Hepatocyte (in vitro differentiated cells): Measurements from ENCODE around the gene ZNF831. TPM values are rescaled to one million over a fixed set of nuclear protein-coding genes. Genes with fewer than 3 reads are reported as not detected.
A peak's percentile ranks its signal among the peaks of the same experiment; 100 is the strongest.

ENCODE experiments used
- DNase-seq: peaks from one replicate; pipeline ENCODE4 v3.0.0-alpha.2; 2016; ENCODE audit warnings: low spot score
- H2AFZ ChIP-seq: fragments of 200-600 bp; sonication (generic); 2 replicates; pipeline ENCODE4 v1.6.0; 2016; ENCODE audit warnings: antibody characterized with exemption, mild to moderate bottlenecking
- H3K27ac ChIP-seq: fragments of 200-600 bp; sonication (generic); 2 replicates; pipeline ENCODE4 v1.5.1; 2016; ENCODE audit warnings: mild to moderate bottlenecking
- H3K27me3 ChIP-seq: fragments of 200-600 bp; sonication (generic); 2 replicates; pipeline ENCODE4 v1.6.1; 2016
- H3K36me3 ChIP-seq: fragments of 200-600 bp; sonication (generic); replicated peaks from 2 replicates; pipeline ENCODE4 v1.5.1; 2016; ENCODE audit warnings: low read depth; ENCODE audit not compliant: insufficient read depth
- H3K4me1 ChIP-seq: fragments of 200-600 bp; sonication (generic); 2 replicates; pipeline ENCODE4 v1.5.1; 2016; ENCODE audit warnings: mild to moderate bottlenecking, moderate library complexity; ENCODE audit not compliant: insufficient read depth
- H3K4me2 ChIP-seq: fragments of 200-600 bp; sonication (generic); 2 replicates; pipeline ENCODE4 v1.6.0; 2016
- H3K4me3 ChIP-seq: fragments of 200-600 bp; sonication (generic); 2 replicates; pipeline ENCODE4 v1.5.1; 2016; ENCODE audit warnings: mild to moderate bottlenecking
- H3K79me2 ChIP-seq: fragments of 200-600 bp; sonication (generic); 2 replicates; pipeline ENCODE4 v1.6.0; 2017; ENCODE audit warnings: mild to moderate bottlenecking
- H3K9me2 ChIP-seq: fragments of 200-600 bp; sonication (generic); replicated peaks from 2 replicates; pipeline ENCODE4 v1.6.0; 2017; ENCODE audit warnings: mild to moderate bottlenecking; ENCODE audit not compliant: insufficient read depth
- H3K9me3 ChIP-seq: fragments of 200-600 bp; sonication (generic); 2 replicates; pipeline ENCODE4 v1.5.1; 2016; ENCODE audit warnings: low read depth, mild to moderate bottlenecking
- H4K20me1 ChIP-seq: fragments of 200-600 bp; sonication (generic); 2 replicates; pipeline ENCODE4 v1.6.0; 2016; ENCODE audit warnings: mild to moderate bottlenecking; ENCODE audit not compliant: insufficient read depth, poor library complexity, severe bottlenecking
- CTCF ChIP-seq: fragments of 200-600 bp; sonication (generic); IDR thresholded peaks from 2 replicates; pipeline ENCODE4 v1.5.1; 2016; ENCODE audit warnings: antibody characterized with exemption, mild to moderate bottlenecking; ENCODE audit not compliant: poor library complexity
- EZH2 ChIP-seq: fragments of 200-600 bp; sonication (generic); IDR thresholded peaks from 2 replicates; pipeline ENCODE4 v1.6.1; 2016; ENCODE audit warnings: antibody characterized with exemption, mild to moderate bottlenecking, borderline replicate concordance
- EZH2phosphoT487 ChIP-seq: fragments of 200-600 bp; sonication (generic); IDR thresholded peaks from one replicate; pipeline ENCODE4 v1.6.1; 2018; ENCODE audit warnings: antibody characterized with exemption, mild to moderate bottlenecking, low read depth, moderate library complexity; ENCODE audit not compliant: unreplicated experiment, severe bottlenecking
- WGBS: methylation state at CpG from one replicate; pipeline ENCODE4 v1.1.6; 2016; ENCODE audit warnings: low lambda C conversion rate; ENCODE audit errors: missing lambda C conversion rate; 5-methylcytosine and 5-hydroxymethylcytosine counted together
- polyA plus RNA-seq: library from polyadenylated mRNA; unstranded; fragments of >200 nt; fragmentation: Nextera tagmentation; extraction: Ambion mirVana; gene quantifications from 2 replicates; pipeline ENCODE4 v1.2.1, GENCODE V29; 2016
- total RNA-seq: library from RNA; depleted of rRNA; stranded (reverse); fragments of >200 nt; gene quantifications from 2 replicates; pipeline ENCODE4 v1.2.3, GENCODE V29; 2014

ZNF831 gene
- total and polyA plus RNA-seq, 2 experiments from 2014 or later = not detected

DNA sequence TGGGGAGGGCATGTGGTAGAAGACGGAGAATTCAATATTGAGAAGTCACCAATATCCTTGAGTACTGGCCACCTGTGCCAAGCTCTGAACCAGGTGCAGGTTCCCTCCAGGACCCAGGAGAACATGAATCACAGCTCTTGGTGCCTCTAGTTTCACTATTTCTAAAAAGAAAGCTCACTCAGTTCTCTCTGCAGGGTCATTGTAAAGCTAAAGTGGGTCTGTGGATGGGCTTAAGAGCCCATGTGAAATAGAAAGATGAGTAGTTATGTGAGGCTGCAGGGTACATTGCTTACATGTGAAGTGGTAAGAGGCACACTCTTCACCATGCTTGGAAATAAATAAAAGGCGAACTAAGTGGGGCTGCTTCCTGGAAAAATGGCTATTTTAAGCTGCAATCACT is 43.6 kb downstream of the ZNF831 start:
- Histone ChIP-seq H3K79me2 (no peaks in the 10 kb centered on the region), H3K9me3 (no peaks in the 10 kb centered on the region), H3K4me1 (no peaks in the 10 kb centered on the region), H3K36me3 (no peaks in the 10 kb centered on the region), H2AFZ (no peak overlapping the region), H3K27ac (no peak overlapping the region), H3K4me3 (no peak overlapping the region), H3K4me2 (no peak overlapping the region), H4K20me1 (no peaks in the 10 kb centered on the region), H3K9me2 (no peaks in the 10 kb centered on the region), H3K27me3 (no peaks in the 10 kb centered on the region)
- DNase-seq = no peak
- 91% methylated on average over 2 of the region's 2 CpGs for WGBS
- TF ChIP-seq CTCF (no peak), EZH2phosphoT487 (no peak), EZH2 (no peak)

- TF ChIP-seq EZH2 = no peak
- TF ChIP-seq CTCF = peak; percentile 39
- Histone ChIP-seq H3K79me2 (no peaks in the 10 kb centered on the region), H3K9me2 (no peaks in the 10 kb centered on the region), H3K36me3 (no peaks in the 10 kb centered on the region), H3K4me3 (no peak overlapping the region), H2AFZ (no peak overlapping the region), H3K27me3 (no peaks in the 10 kb centered on the region), H3K4me2 (no peak overlapping the region), H4K20me1 (no peaks in the 10 kb centered on the region), H3K4me1 (no peaks in the 10 kb centered on the region), H3K27ac (no peak overlapping the region), H3K9me3 (no peaks in the 10 kb centered on the region)
- WGBS = 91% methylated on average over 2 of the region's 2 CpGs
- peak; percentile 69 for DNase-seq
Observed at GRCh38 chr20:59207742-59208357, 44.2 kb downstream of the ZNF831 start.

DNA sequence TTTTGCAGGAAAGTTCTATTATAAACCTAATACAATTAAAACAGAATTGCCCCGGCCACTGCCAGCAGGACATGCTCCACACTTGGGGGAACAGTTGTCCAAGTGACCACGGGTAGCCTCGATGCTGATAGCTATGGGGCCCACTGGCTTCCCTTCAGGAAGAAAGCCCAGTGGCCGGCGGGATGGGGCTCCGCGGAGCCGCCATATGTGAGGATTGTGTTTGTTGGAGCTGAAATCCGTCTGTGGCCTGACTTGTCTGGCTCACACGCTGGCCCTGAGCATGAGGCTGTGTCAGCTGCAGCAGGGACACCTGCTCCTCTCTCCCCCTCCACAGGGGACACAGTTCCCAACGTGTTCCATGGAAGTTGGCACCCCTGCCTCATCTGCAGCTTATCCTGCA is 46.6 kb downstream of the ZNF831 start:
- no peak overlapping the region for H3K27ac ChIP-seq
- DNase-seq = no peak
- H4K20me1 ChIP-seq = no peaks in the 10 kb centered on the region
- no peaks in the 10 kb centered on the region for H3K4me1 ChIP-seq
- no peaks in the 10 kb centered on the region for H3K36me3 ChIP-seq
- no peaks in the 10 kb centered on the region for H3K9me2 ChIP-seq
- H3K4me3 ChIP-seq = no peak overlapping the region
- H3K4me2 ChIP-seq = no peak overlapping the region
- 87% methylated on average over 11 of the region's 11 CpGs for WGBS
- no peaks in the 10 kb centered on the region for H3K79me2 ChIP-seq
- H3K9me3 ChIP-seq = no peaks in the 10 kb centered on the region
- TF ChIP-seq EZH2phosphoT487 = no peak
- TF ChIP-seq CTCF = no peak
- no peak for TF ChIP-seq EZH2
- no peaks in the 10 kb centered on the region for H3K27me3 ChIP-seq
- H2AFZ ChIP-seq = no peak overlapping the region
